ENCODE results near the gene PXDC1.
"Not testable (repeated sequence)": the region's sequence is repeated elsewhere in the genome, so short reads cannot be mapped to it uniquely, and the experiment has no call there.

The PXDC1 gene

DNA sequence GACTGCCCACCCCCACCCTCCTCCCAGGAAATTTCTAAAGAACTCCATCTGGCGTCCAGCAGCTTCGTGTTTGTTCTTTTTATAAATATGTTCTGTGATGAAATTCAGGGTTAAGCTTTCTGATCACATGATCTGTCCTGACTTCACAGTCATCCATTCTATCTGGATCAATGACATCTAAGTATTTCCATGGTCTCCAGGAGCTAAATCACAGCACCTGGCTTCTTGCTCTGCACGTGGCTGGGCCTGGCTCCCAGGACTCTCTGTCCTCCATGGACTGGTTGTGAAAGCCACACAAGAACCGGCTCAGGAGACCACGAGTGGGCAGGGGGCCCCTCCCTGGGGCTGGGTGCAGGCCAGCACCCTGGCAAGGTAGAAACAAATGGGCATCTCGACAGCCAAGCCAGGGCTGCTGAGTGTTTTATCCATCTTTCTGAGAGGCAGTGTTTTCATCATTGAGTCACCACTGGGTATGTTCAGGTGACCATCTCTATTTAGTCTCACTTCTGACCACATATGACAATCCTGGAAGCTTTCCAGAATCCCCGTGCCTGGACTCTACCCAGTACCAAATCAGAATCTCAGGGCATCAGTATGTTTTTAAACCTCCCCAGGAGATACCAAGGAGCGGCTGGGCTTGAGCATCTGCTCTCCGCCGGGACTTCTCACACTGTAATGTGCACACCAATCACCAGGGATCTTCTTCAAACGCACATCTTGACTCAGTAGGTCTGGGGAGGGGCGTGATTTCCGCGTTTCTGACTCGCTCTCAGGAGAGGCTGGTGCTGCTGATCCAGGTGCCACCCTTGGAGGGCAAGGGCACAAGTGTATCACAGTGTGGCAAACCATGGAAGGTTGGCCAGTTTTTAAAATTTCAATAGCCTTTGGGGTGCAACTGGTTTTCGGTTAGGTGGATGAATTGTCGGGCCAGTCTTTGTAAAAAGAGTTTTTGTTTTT lies 31.6 kb upstream of the PXDC1 start:
- DNase-seq, result no peak

DNA sequence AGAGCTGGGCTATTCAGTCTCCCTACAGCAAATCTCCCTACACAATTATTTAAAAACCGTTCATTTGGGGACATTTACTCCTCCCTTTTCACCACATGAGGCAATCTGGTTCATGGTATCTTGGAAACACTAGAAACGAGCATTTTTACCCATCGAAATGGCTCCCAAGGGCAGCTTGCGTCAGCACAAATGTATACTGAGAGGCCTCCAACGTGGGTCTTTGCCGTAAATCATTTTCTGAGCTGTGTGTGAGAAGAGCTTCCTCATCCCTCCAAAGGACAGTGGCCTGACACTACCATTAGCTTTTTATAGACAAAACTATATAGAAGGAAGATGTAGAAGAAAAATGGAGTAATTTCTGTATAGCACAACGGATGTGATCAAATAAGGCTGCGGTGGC lies 30.0 kb upstream of the PXDC1 start:
- no peak for DNase-seq

DNA sequence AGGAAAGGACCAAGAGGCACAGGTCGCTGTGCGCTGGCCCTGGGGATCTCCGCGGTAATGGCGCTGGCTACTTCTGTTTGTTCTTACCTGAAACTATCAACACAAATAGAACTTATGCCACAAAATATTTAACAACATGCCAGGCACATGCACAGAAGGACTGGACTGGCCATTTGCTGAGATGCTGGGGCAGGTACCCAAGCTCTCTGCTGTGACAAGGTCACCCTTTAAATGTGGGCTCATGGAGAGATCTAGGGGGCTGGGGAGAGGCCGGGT lies 28.0 kb upstream of the PXDC1 start:
- no peak for DNase-seq

DNA sequence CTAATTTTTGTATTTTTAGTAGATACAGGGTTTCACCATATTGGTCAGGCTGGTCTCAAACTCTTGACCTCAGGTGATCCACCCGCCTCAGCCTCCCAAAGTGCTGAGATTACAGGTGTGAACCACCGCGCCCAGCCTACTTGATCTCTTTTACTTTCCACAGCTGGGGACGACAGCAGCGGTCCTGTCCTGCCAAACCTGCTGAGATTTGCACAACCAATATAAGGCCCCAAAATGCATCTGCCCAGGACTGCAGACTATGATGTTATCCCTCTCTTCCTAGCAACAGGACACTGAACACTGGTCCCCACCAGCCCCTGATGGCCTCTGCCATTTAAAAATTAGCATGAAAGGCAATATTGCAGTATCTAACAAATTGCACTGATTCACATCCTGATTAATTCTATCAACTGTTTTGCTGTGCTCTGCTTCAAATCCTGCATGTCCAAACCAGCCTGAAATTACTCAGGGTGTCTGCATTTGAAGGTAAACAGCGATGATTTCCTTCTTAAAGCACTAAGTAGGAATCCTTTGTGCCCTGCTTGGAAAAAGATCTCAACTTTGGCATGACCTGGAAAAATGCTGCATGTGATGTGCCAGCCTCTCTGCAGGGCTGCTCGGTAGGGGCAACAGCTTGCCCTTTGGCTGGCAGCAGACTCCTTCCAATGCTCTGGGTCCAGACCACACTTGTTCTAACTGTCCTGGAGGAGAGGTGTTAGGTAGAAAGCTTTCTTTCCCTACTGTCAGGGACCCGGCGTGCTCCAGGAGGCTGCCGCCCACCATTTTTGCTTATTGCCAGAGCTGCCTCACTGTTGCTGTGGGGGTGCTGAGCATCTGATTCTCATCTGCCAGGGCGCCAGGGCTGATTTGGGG lies 27.4 kb upstream of the PXDC1 start:
- DNase-seq, result no peak

DNA sequence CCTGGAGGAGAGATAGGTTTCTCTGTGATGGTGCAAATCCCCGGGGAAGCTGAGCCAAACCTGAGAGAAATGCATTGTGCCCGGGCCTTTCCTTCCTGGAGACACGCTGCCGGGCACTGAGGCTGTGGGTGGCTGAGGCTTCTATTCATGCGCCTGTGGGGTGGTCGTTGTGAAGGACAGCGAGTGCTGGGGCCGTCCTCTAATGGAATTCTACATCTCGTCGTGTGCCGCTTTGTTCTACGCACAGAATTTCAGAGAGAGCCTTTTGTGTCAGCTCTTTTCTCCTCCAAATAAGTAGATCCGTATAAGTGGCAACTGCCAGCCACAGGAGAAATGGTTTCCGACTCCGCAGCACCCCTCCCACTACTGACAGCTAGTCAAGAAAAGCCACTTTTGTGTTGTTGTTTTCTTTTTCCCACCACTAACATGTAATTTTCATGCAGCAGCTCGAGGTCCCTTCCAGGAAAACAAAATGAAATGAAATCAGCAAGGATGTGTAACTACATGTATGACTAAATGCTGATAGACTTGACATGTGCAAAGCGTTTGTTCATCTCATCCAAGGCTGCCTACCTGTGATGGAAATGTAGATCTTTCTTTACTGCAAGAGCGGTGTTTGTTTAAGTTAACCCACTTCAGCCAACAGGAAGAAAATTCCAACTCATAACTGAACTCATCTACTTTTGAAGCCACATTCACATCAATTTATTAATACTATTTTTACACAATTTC lies 26.4 kb upstream of the PXDC1 start:
- DNase-seq, result no peak

DNA sequence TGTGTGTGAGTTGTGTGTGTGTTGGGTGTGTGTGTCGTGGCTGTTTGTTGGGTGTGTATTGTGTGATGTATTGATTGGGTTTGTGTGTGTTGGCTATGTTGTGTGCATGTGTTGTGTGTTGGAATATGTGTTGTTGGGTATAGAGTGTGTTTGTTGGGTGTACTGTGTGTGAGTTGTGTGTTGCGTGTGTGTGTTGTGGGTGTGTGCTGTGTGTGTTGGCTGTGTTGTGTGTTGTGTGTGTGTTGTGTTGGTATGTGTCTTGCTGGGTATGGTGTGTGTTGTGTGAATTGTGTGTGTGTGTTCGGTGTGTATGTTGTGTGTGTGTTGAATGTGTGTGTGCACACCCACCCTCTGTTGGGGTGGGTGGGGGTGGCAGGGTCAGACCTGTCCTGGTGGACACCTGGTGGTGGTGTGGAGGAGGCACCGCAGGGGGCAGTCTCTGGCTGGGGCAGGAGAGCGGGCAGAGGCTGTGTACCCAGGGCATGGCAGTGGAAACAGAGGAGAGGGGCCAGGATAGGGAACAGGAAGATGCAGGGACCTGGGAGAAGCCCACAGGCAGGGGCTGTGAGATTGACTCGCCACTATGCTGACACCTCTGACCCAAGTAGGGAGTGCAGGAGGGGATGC lies 25.5 kb upstream of the PXDC1 start:
- DNase-seq, result no peak

DNA sequence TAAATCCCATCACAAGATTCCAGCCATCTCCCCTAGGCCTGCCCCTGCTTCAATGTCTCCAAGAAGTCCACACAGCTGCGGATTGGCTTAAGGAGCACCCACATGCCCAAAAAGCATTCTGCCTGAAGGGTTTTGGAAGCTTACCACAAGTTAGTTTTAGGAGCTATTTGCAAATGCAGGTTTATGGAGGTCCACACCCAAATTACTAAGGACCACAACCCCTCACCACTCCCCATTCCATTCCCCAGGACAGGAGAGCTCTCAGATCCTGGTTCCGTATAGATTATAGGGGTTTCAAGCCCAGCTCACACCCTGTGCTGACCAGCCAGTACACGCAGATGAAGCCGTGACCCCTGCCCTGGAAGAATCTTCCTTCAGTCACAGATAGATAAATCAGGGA lies 24.3 kb upstream of the PXDC1 start:
- no peak for DNase-seq

DNA sequence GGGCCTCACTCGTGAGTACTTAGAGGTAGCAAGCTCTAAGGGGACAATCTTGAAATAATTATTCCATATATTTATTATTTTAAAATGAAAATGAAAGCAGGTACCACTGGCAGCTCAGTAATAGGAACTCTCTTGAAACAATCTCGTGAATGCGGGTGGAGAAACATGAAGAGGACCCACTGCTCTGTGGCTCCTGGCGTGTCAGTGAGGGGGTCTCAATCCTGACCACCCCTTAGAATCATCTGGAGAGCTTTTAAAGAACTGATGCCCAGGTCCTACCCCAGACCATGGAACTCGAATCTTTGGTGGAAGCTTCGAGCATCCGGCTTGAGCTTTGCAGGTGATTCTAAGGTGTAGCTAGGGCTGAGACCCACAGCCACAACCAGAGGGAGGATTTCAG lies 23.9 kb upstream of the PXDC1 start:
- no peak for DNase-seq

DNA sequence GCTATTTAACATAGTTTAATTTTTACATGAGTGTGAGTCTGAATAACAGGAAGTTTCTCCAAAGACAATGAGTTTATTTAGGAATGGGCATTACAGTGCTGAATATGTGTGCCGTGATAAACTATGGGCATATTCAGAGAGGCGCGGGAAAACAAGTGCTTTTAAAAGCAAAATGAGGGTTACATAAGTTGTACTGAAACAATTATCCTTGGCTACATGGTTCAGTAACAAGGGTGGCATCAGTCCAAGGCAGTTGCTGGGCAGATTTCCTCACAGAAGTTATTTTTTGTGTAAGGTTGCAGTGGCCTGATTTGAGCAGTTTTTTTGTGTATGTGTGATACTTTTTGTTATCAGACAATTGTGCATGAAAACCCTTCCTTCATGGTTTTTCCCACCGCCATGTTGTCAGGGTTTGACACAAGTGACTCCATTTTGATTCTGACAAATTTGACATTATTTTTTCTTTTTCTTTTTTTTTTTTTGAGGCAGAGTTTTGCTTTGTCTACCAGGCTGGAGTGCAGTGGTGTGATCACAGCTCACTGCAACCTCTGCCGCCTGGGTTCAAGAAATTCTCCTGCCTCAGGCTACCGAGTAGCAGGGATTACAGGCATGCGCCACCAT lies 22.3 kb upstream of the PXDC1 start:
- DNase-seq, result no peak

DNA sequence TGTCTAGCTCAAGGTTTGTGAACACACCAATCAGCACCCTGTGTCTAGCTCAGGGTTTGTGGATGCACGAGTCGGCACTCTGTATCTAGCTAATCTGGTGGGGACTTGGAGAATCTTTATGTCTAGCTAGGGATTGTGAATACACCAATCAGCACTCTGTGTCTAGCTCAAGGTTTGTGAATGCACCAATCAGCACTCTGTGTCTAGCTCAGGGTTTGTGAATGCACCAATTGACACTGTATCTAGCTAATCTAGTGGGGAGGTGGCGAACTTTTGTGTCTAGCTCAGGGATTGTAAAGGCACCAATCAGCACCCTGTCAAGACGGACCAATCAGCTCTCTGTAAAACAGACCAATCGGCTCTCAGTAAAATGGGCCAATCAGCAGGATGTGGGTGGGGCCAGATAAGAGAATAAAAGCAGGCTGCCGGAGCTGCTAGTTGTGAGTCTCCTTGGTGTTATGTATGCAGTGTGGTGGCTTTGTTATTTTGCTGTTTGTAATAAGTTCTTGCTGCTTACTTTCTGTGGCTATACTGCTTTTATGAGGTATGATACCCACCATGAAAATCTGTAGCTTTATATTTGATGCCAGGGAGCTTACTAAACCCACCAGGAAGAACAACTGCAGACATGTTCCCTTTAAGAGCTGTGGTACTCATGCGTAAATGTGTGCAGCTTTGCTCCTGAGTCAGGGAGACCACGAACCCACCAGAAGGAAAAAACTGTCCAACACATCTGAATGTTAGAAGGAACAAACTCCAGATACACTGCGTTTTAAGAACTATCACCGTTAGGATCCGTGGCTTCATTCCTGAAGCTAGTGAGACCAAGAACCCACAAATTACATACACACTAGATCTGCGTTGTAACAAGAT lies 20.9 kb upstream of the PXDC1 start:
- DNase-seq, result not testable (repeated sequence)

DNA sequence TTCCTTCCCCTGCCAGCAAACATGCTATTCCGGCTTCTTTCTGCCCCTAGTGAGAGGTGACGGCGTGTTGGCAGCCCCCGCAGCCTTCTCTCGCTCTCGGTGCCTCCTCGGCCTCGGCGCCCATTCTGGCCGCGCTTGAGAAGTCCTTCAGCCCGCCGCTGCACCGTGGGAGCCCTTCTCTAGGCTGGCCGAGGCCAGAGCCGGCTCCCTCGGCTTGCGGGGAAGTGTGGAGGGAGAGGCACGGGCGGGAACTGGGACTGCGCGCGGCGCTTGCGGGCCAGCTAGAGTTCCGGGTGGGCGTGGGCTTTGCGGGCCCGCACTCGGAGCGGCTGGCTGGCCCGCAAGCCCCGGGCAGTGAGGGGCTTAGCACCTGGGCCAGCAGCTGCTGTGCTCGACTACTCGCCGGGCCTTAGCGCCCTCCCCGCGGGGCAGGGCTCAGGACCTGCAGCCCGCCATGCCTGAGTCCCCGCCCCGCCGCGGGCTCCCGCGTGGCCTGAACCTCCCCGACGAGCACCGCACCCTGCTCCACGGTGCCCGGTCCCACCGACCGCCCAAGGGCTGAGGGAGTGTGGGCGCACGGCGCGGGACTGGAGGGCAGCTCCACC lies 20.0 kb upstream of the PXDC1 start:
- no peak for DNase-seq

DNA sequence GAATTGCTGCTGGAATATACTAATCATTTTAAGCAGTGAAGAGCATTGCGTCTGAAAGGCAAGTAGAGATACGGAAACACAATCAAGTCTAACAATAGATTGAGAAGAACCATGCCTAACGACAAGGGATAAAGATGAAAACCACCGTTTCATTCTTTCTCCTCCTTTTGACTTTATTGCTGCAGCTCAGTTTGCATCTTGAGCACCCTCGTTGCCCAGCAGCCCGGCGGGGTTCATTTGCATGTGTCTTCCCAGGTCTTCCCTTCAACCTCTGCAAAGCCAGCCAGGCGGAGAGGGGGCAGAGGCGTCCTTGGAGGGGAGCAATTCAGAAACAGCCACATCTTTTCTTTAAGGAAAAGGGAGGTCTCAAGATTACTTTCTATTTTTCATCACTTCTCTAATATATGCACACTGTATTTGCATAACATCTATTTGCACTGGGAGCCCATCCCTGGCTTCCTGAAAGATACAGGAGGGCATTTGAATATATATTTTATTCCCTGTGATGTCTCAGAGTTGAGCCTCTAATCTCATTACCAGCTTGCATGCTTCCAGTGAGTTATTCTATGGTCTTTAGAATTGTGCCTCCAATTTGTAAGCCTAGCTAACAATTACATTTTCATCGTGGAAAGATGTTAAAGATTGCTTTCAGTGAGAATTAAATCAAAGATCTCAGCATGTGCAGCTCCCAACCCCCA lies 18.7 kb upstream of the PXDC1 start:
- no peak for DNase-seq

DNA sequence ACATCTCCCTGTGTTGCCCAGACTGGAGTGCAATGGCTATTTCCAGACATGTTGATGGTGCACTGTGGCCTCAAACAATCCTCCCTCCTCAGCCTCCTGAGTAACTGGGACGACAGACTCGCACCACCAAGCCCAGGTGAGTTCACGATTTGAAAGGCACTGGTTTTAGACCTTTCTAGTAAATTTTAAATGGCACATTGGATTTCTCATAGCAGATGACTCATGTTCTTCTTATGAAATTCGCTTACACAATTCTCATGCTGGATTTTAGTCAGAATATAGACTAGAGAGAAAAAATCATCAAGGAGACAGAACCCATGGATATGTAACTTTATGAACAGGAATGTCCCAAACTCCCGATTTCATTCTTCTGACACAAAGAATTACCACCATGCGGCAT lies 18.1 kb upstream of the PXDC1 start:
- no peak for DNase-seq

DNA sequence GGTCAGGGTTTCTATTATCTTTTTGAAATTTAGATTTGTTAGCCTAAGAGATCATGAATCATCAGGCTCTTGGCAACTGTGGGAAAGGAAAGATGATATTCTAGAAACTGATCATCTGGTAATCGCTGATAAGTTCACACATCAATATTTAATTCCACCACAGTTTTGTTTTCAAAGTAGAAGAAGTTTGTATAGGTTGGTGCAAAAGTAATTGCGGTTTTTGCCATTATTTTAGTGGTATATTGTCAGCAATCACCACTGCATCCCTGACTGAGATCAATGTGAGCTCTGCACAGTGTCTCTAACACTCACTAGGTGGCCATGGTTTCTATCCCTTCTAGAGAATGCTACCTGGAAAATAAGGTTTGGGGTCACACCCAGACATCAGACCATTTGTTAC lies 17.0 kb upstream of the PXDC1 start:
- DNase-seq, result no peak

DNA sequence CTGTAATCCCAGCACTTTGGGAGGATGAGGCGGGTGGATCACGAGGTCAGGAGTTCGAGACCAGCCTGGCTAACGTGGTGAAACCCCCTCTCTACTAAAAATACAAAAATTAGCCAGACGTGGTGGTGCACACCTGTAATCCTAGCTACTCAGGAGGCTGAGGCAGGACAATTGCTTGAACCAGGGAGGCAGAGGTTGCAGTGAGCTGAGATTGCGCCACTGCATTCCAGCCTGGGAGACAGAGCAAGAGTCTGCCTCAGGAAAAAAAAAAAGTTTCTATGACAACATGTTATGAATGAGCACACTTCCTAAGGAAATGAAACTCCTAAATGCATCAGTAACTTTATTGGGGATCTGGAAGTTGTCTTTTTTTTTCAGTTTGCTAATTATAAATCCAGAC lies 16.0 kb upstream of the PXDC1 start:
- DNase-seq, result not testable (repeated sequence)

DNA sequence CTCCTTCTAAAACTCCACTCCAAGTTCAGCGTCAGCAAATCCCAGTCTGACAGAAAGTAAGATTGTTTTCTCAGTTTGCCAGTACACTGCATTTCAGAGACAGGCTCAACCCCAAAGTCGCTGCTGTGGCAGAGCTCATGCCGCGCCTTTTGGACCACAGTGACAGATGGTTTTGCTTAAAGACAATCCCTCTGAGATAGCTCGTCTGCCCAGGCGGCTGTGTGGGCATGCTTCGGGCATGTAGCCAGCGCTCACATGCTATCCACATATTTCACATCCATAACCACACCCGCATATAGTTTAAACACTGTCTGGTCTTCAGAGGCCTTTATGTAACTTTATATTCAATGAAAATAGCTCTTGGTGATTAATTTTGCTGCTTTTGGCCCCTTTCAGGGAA lies 14.7 kb upstream of the PXDC1 start:
- DNase-seq, result no peak

DNA sequence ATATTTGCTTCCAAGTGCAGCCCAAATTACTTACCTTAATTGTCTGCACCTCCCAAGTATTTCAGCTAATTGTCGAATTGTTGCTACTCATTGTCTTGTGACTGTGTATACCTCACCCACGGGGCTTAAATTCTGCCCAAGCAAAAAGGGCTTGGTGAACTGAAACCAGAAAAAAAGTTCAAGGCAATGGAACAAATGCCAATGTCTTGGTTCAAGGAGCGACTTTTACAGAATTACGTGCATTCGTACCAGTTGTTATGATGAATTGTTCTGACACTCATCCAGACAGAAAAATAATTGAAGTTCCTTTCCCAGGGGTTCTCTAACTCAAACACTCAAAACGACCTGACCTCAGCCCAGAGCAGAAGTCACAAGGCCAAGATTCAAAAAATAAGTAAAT lies 13.9 kb upstream of the PXDC1 start:
- no peak for DNase-seq

DNA sequence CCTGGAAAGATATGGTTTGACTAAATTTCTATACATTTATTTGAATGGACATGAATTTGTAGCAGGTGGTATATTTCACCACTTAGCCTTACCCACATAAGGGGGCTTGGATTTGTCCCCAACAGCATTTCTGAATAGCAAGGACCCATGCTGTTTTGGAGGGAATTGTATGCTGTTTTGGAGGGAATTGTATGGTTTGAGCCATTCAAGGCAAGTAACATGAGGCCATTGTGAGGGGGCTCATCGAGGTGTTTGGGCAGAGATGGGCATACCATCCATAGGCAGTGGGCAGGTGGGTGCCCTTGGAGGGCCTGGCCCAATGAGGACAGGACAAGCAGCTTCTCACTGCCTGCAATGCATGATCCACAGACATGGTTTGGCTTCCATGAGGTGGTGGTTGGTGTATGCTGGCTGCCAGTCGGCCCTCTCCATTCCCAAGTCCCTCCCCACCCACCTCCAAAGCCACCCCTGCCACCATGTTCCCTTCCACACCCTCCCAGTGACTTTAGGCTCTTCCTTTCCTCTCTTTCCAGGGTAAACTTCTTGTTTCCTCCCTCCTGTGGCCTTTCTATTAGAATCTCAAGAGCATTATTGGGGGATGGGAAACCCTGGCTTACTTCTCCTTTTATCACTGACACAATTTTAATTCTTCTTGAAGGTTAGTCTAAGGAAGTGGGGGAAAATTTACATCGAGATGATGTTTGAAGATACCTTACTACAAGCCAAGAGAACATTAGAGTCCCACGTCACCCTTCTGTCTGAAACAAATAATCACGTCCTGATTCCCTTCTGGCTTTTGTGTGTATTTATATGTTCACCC lies 13.2 kb upstream of the PXDC1 start:
- no peak for DNase-seq

DNA sequence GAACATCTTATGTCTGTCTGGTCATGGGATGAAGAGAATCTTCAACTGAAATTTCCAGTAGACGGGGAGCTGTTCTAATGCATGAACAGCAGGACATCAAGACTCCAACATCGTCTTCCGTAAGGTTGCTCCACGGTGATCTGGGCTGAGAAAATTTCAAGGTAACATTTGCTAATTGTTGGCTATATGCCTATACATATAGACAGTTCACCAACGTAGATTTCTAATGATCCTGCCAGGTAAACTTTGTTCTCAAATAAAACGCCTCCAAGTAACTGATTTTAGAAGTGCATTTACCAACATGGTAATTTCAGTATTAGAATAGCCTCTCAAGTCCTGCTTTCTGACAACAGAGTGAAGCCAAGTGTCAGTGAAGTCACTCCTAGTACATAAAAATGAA lies 11.3 kb upstream of the PXDC1 start:
- no peak for DNase-seq

DNA sequence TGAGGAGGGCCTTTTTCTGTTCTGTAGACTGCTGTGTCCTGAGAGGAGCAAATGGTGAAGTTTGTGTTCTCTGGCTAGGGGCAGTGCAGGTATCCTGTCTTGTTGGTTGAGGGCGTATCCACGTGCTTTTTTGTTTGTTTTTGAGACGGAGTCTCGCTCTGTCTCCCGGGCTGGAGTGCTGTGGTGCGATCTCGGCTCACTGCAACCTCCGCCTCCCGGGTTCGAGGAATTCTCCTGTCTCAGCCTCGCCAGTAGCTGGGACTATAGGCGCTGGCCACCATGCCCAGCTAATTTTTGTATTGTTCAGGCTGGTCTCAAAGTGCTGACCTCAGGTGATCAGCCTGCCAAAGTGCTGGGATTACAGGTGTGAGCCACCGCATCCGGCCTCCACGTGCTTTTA lies 10.8 kb upstream of the PXDC1 start:
- no peak for DNase-seq
